Ascending aorta (tissue), 2 donors: ENCODE measurements around the gene PCDHGC5. TPM values are rescaled to one million over a fixed set of nuclear protein-coding genes. Genes with fewer than 3 reads are reported as not detected.
A peak's percentile ranks its signal among the peaks of the same experiment; 100 is the strongest.

Experiments used
- DNase-seq, 2 donors: peaks; one replicate each; pipeline ENCODE4 v3.0.0-alpha.2; 2019; ENCODE audit warnings: low spot score in 2 of 2
- H3K27ac ChIP-seq, 2 donors: fragments of 200-600 bp; sonication (generic); one replicate each; pipeline ENCODE4 v1.5.1; 2016 to 2017; ENCODE audit warnings: mild to moderate bottlenecking in 1 of 2
- H3K27me3 ChIP-seq: fragments of 200-600 bp; sonication (generic); one replicate; pipeline ENCODE4 v1.5.1; 2017
- H3K36me3 ChIP-seq, 2 donors: fragments of 200-600 bp; sonication (generic); one replicate each; pipeline ENCODE4 v1.5.1; 2016
- H3K4me1 ChIP-seq, 2 donors: fragments of 200-600 bp; sonication (generic); one replicate each; pipeline ENCODE4 v1.5.1; 2016 to 2017; ENCODE audit warnings: mild to moderate bottlenecking in 1 of 2
- H3K4me3 ChIP-seq, 2 donors: fragments of 200-600 bp; sonication (generic); one replicate each; pipeline ENCODE4 v1.5.1; 2016 to 2017; ENCODE audit warnings: mild to moderate bottlenecking in 1 of 2
- H3K9me3 ChIP-seq, 2 donors: fragments of 200-600 bp; sonication (generic); one replicate each; pipeline ENCODE4 v1.5.1; 2016
- CTCF ChIP-seq, 3 experiments: fragments of 200-600 bp in 2 of 3; fragments of 450-650 bp in 1 of 3; sonication (generic) in 2 of 3; IDR thresholded peaks; one replicate each; pipeline ENCODE4 v1.5.1; 2016 to 2019; ENCODE audit warnings: antibody characterized with exemption in 3 of 3, mild to moderate bottlenecking in 1 of 3, moderate library complexity in 1 of 3
- intact Hi-C: fragments of 100-400 bp; cut with DNase I; formaldehyde crosslinking; loops from one replicate; pipeline ENCODE4 v1.15.1; 2023
- total RNA-seq: library from RNA; depleted of rRNA; stranded (reverse); fragments of >200 nt; gene quantifications from one replicate; pipeline ENCODE4 v1.1.0, GENCODE V29; 2016

PCDHGC5 gene
- total RNA-seq, 1 donor from 2014 or later = 0.11 TPM

- Histone ChIP-seq H3K27me3 (no peaks in the 10 kb centered on the region), H3K27ac (peak overlapping the region; percentile 98 to 99), H3K4me1 (peaks cover 24 to 35% of the 10 kb centered on the region in 2 donors), H3K9me3 (no peaks in the 10 kb centered on the region), H3K4me3 (no peak overlapping the region), H3K36me3 (peaks cover 0 to 19% of the 10 kb centered on the region in 2 donors)
- intact Hi-C loops = loop anchor here (2.0 kb wide), 1 partner anchor 14 kb away; no protein-coding TSS in a partner anchor
- TF ChIP-seq CTCF (IDR thresholded peaks at IDR 0.05) = no peak
- no peak for DNase-seq
Measured at GRCh38 chr5:141506381-141507155, 17.7 kb downstream of the PCDHGC5 start.

GRCh38 chr5:141507387-141508091 lies 18.7 kb downstream of the PCDHGC5 start:
- Histone ChIP-seq H3K4me3 (no peak overlapping the region), H3K9me3 (no peaks in the 10 kb centered on the region), H3K36me3 (peaks cover 0 to 22% of the 10 kb centered on the region in 2 donors), H3K27ac (peak overlapping the region; percentile 98 to 99), H3K27me3 (no peaks in the 10 kb centered on the region), H3K4me1 (peaks cover 24 to 35% of the 10 kb centered on the region in 2 donors)
- no peak for DNase-seq
- intact Hi-C loops = loop anchor here (2.0 kb wide), 1 partner anchor 15 kb away; no protein-coding TSS in a partner anchor
- TF ChIP-seq CTCF (IDR thresholded peaks at IDR 0.05) = no peak

GRCh38 chr5:141508440-141508797 lies 19.5 kb downstream of the PCDHGC5 start:
- H3K27ac ChIP-seq = peak overlapping the region; percentile 98 to 99
- TF ChIP-seq CTCF (IDR thresholded peaks at IDR 0.05) = no peak
- peaks cover 0 to 18% of the 10 kb centered on the region in 2 donors for H3K36me3 ChIP-seq
- H3K4me1 ChIP-seq = peaks cover 24 to 35% of the 10 kb centered on the region in 2 donors
- H3K4me3 ChIP-seq = peak overlapping the region; percentile 53 to 62
- no peaks in the 10 kb centered on the region for H3K27me3 ChIP-seq
- intact Hi-C loops = no loop called here
- no peak for DNase-seq
- H3K9me3 ChIP-seq = no peaks in the 10 kb centered on the region

GRCh38 chr5:141508798-141509611 lies 20.1 kb downstream of the PCDHGC5 start:
- peak overlapping the region; percentile 53 to 62 for H3K4me3 ChIP-seq
- no peaks in the 10 kb centered on the region for H3K9me3 ChIP-seq
- intact Hi-C loops = loop anchor here (1.0 kb wide), 2 partner anchors 15 to 33 kb away; no protein-coding TSS in a partner anchor
- peak overlapping the region; percentile 98 to 99 for H3K27ac ChIP-seq
- H3K4me1 ChIP-seq = peaks cover 24 to 36% of the 10 kb centered on the region in 2 donors
- peaks cover 0 to 18% of the 10 kb centered on the region in 2 donors for H3K36me3 ChIP-seq
- no peaks in the 10 kb centered on the region for H3K27me3 ChIP-seq
- peak; percentile 61 to 94 for DNase-seq
- TF ChIP-seq CTCF (IDR thresholded peaks at IDR 0.05) = no peak

GRCh38 chr5:141510160-141510559 lies 21.3 kb downstream of the PCDHGC5 start:
- H3K27ac ChIP-seq = peak overlapping the region; percentile 98 to 99
- intact Hi-C loops = loop anchor here (5.0 kb wide), 1 partner anchor 1642 kb away; no protein-coding TSS in a partner anchor
- peaks cover 31 to 47% of the 10 kb centered on the region in 2 donors for H3K4me1 ChIP-seq

More at GRCh38 chr5:141510160-141510559, 21.3 kb downstream of the PCDHGC5 start:
- H3K36me3 ChIP-seq = peaks cover 0 to 17% of the 10 kb centered on the region in 2 donors
- H3K27me3 ChIP-seq = no peaks in the 10 kb centered on the region
- H3K9me3 ChIP-seq = no peaks in the 10 kb centered on the region
- DNase-seq = no peak
- no peak overlapping the region for H3K4me3 ChIP-seq
- TF ChIP-seq CTCF (IDR thresholded peaks at IDR 0.05) = no peak
